ENCODE measurements around the gene SAMD8. TPM values are rescaled to one million over a fixed set of nuclear protein-coding genes. Genes with fewer than 3 reads are reported as not detected.

SAMD8 gene
- total and polyA plus RNA-seq, 2 of the 8 experiments (the other 6 are each of a cell fraction or from before 2014, with no cell fraction given), result 11.7 to 20.9 TPM

DNA sequence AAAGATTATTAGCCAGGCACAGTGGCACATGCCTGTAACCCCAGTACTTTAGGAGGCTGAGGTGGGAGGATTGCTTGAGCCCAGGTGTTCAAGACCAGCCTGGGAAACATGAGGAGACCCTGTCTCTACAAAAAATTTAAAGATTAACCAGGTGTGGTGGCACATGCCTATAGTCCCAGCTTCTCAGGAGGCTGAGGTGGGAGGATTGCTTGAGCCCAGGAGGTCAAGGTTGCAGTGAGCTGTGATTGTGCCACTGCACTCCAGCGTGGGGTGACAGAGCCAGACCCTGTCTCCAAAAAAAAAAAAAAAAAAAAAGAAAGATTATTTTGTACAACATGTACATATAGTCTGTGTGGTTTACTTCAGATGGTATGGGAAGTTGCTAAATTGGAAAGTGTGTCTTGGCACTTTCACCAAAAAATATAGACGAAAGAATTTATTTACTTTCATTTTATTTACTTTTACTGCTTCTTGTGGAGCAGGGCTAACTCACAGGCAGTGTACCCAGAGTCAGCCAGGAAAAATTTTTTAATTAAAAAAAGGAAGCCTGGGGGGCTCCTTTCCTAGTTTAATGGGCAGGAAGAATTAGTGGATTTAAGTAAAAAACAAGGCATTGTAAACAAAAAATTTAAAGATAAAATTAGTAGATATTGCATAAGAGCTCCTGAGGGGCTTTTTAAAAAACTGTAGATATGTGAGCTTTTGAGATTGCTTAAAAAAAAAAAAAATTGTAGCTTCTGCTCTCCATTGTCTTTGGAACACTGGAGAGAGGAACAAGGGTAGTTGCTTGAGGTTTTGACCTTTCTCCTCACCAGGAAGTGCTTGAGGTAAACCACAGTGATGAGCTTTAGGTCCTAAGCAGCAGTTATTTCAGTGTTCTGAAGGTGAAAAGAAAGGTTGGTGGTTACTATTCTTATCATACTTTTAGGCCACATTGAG, 54.5 kb downstream of the SAMD8 start (continued):
- TF ChIP-seq, protein P1, sequence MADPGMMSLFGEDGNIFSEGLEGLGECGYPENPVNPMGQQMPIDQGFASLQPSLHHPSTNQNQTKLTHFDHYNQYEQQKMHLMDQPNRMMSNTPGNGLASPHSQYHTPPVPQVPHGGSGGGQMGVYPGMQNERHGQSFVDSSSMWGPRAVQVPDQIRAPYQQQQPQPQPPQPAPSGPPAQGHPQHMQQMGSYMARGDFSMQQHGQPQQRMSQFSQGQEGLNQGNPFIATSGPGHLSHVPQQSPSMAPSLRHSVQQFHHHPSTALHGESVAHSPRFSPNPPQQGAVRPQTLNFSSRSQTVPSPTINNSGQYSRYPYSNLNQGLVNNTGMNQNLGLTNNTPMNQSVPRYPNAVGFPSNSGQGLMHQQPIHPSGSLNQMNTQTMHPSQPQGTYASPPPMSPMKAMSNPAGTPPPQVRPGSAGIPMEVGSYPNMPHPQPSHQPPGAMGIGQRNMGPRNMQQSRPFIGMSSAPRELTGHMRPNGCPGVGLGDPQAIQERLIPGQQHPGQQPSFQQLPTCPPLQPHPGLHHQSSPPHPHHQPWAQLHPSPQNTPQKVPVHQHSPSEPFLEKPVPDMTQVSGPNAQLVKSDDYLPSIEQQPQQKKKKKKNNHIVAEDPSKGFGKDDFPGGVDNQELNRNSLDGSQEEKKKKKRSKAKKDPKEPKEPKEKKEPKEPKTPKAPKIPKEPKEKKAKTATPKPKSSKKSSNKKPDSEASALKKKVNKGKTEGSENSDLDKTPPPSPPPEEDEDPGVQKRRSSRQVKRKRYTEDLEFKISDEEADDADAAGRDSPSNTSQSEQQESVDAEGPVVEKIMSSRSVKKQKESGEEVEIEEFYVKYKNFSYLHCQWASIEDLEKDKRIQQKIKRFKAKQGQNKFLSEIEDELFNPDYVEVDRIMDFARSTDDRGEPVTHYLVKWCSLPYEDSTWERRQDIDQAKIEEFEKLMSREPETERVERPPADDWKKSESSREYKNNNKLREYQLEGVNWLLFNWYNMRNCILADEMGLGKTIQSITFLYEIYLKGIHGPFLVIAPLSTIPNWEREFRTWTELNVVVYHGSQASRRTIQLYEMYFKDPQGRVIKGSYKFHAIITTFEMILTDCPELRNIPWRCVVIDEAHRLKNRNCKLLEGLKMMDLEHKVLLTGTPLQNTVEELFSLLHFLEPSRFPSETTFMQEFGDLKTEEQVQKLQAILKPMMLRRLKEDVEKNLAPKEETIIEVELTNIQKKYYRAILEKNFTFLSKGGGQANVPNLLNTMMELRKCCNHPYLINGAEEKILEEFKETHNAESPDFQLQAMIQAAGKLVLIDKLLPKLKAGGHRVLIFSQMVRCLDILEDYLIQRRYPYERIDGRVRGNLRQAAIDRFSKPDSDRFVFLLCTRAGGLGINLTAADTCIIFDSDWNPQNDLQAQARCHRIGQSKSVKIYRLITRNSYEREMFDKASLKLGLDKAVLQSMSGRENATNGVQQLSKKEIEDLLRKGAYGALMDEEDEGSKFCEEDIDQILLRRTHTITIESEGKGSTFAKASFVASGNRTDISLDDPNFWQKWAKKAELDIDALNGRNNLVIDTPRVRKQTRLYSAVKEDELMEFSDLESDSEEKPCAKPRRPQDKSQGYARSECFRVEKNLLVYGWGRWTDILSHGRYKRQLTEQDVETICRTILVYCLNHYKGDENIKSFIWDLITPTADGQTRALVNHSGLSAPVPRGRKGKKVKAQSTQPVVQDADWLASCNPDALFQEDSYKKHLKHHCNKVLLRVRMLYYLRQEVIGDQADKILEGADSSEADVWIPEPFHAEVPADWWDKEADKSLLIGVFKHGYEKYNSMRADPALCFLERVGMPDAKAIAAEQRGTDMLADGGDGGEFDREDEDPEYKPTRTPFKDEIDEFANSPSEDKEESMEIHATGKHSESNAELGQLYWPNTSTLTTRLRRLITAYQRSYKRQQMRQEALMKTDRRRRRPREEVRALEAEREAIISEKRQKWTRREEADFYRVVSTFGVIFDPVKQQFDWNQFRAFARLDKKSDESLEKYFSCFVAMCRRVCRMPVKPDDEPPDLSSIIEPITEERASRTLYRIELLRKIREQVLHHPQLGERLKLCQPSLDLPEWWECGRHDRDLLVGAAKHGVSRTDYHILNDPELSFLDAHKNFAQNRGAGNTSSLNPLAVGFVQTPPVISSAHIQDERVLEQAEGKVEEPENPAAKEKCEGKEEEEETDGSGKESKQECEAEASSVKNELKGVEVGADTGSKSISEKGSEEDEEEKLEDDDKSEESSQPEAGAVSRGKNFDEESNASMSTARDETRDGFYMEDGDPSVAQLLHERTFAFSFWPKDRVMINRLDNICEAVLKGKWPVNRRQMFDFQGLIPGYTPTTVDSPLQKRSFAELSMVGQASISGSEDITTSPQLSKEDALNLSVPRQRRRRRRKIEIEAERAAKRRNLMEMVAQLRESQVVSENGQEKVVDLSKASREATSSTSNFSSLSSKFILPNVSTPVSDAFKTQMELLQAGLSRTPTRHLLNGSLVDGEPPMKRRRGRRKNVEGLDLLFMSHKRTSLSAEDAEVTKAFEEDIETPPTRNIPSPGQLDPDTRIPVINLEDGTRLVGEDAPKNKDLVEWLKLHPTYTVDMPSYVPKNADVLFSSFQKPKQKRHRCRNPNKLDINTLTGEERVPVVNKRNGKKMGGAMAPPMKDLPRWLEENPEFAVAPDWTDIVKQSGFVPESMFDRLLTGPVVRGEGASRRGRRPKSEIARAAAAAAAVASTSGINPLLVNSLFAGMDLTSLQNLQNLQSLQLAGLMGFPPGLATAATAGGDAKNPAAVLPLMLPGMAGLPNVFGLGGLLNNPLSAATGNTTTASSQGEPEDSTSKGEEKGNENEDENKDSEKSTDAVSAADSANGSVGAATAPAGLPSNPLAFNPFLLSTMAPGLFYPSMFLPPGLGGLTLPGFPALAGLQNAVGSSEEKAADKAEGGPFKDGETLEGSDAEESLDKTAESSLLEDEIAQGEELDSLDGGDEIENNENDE (IDR thresholded peaks at IDR 0.05; ENCODE audit: insufficient replicate concordance, low read length), result no peak
- TF ChIP-seq, protein P2, sequence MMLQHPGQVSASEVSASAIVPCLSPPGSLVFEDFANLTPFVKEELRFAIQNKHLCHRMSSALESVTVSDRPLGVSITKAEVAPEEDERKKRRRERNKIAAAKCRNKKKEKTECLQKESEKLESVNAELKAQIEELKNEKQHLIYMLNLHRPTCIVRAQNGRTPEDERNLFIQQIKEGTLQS (IDR thresholded peaks at IDR 0.05; ENCODE audit: insufficient read depth, low read depth, low read length), result no peak

All from H1 (cell line).